Measurements from ENCODE around the gene KIF6.

- TF ChIP-seq CTCF (IDR thresholded peaks at IDR 0.05): no peak
- no peak for TF ChIP-seq POLR2A (IDR thresholded peaks at IDR 0.05)
These were observed 320.9 kb downstream of the KIF6 start for GRCh38 chr6:39404312-39404711.
